Stromal cell of bone marrow (primary cell): ENCODE data around the gene ZBTB7B.
"Not testable (repeated sequence)": the region's sequence is repeated elsewhere in the genome, so short reads cannot be mapped to it uniquely, and the experiment has no call there.

Source experiments
- DNase-seq: peaks from one replicate; pipeline ENCODE4 v3.0.0-alpha.2; 2012; ENCODE audit warnings: low read depth

The ZBTB7B gene

DNA sequence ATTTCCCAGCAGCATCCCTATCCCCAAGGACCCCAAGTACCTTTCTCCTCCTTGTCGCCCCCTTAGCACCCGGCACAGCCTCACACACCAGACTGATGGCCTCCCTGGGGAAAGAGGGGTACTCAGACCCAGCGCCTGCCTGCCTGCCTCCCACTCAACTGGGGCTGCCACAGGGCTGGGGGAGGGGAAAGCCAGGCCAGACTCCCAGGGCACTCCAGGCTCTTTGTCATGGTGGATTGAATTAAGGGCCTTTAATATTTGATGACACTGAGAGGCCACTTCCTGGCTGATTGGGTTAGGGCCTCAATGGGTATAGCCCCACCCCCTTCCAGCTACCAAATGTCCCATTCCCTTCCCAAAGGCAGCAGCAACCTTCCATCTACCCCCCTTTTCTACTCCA, 33.9 kb upstream of the ZBTB7B start:
- no peak for DNase-seq

DNA sequence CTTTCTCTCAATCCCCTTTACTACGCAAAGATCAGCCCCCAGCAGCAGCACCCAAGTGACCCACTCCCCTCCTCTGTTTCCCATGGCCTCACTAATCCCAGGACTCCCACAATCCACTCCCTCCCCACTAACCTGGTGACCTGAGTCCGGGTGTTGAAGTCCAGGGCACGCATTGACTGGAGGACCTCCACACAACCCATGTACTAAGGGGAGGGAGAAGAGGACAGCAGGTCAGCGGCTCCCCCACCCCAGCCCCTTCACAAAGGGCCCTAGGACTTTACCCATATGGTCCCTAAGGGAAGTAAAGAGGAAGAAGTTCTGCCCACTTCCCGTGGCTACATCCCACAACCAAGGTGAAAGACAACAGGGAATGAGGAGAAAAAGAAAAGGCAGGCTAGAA, 33.4 kb upstream of the ZBTB7B start:
- no peak for DNase-seq

DNA sequence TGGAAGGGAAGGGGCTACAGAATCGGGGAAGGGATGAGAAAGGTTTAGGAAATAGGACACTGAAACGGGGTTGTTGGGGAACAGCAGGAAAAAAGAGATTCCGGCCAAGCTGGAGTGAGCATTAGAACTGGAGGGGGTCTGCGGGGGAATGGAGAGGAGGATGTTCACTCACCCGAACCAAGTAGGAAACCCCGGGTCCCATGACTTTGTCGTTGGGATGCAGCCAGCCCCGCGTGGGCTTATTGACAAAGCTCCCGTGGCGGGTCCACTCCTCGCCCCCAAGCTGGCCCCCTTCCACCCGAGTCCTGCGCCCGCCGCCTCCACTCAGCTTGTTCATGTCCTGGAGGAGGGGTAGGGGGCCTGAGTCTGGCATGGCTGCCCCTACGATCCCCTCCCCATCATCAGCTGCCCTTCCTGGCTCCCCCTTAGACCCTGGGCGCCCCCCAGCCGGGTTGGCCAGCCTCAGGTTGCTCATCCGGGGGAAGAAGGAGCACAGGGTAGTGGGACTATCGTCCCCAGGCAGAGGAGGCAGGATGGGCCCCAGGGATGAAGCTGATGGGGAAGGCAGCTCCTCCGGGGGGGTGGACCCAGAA, 32.6 kb upstream of the ZBTB7B start:
- no peak for DNase-seq

DNA sequence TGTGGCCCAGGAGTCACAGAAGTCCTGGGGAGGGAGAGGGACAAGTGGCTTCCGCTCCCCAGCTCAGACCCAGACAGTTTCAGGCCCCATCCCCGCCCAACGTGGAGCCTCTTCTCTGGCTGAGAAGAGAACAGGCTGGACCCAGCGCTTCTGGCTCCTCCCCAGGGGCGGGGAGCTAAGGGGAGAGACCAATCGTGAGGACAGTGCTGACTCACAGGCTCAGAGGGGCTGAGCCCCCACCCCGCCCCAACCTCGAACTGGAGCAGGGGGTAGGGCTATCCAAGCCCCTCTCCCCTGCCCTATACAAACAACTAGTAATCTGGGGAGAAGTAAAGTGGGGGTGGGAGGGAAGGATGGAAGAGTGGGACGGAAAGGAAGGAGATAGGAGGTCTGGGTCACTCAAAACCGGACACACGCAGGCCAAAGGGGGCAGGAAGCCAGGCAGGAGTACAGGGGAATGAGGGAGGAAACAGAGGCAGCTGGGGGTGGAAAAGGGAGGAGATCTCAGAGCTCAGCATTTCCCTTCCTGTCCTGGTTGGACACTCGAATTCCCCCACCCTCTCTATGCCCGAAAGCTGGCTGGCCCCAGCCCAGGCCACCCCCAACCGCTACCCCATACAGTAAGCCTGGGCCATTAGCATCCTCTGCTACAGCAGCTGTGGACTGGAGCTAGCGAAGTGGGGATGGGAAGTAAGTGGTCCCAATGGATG, 31.8 kb upstream of the ZBTB7B start, which contains the start of gene SHC1:
Gene SHC1, minus strand, starts transcription at position 117 of the 710 bp plus-strand sequence. CDS start 221 bp downstream, outside the sequence.
- peak; percentile 97 for DNase-seq

DNA sequence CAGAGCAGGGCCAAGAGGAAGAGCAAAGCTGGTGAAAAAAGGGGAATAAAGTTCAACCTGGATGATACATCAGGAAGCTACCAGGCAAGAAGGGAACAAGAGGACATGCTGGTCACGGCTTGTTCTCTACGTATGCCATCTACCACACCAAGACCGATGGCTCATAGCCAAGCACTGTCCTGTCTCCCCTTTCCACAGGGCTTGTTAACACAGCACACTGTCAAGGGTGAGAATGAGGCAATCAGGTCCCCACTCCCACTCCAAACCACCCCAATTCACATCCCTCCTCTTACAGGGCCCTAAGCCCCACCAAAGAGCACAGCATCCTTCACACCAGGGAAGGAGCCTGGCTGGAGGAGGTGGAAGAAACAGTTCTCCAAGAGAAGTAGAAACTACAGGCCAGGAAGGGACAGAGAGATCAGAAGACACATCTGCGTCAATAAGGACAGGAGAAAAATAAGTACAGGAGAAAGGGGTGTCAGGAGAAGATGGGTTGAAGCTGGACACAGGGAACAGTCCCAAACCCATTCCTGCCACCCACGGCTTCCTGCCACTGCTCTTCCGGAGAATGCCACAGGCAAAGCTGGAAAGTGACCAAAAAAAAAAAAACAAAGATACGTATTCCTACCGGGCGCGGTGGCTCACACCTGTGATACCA, 31.1 kb upstream of the ZBTB7B start:
- DNase-seq, result no peak

DNA sequence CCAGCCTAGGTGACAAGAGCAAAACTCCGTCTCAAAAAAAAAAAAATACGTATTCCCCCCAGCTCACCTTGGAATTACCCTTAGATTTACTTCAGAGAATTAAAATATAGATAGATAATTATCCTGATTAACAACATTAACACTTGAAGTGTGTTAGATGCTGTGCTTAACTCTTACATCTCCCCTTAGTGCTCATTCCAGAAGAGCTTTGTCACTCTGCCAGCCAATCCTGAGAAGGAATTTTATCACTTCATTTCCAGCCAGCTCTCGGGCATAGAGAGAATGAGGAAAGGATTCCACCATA, 30.4 kb upstream of the ZBTB7B start:
- DNase-seq, result no peak

DNA sequence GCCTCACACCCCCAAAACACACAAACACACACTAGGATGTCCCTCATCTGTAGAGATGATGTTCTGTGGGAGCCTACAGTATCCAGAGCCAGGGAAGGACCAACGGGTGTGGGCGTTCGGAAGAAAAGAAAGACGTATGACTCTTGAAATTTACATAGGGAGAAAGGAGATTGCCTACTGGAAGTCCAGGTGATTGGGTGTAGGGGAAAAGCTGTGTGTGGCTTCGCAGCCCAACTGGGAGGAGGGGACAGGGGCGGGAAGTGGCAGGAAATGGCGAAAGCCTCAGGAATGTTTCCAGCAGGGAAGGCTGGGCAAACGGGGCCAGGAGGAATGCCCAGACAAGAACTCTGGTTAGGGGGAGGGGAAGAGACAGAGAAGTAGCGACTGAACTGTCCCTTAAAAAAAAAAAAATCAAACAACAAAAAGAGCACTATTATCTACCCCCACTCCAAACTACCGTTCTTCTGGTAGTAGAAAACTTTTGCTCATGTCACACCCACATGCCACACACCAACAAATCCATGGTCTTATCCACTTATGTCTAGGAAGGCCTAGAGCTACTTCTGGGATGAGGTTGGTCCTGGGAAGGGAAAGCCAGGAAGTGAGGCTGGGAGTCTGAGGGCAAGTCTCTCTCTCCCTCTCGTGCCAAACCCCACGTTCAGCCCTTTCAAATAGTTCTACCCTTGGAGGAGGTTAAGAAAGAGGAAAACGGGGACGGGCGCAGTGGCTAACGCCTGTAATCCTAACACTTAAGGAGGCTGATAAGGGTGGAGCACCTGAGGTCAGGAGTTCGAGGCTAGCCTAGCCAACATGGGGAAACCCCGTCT, 29.9 kb upstream of the ZBTB7B start:
- DNase-seq, result peak; percentile 81

DNA sequence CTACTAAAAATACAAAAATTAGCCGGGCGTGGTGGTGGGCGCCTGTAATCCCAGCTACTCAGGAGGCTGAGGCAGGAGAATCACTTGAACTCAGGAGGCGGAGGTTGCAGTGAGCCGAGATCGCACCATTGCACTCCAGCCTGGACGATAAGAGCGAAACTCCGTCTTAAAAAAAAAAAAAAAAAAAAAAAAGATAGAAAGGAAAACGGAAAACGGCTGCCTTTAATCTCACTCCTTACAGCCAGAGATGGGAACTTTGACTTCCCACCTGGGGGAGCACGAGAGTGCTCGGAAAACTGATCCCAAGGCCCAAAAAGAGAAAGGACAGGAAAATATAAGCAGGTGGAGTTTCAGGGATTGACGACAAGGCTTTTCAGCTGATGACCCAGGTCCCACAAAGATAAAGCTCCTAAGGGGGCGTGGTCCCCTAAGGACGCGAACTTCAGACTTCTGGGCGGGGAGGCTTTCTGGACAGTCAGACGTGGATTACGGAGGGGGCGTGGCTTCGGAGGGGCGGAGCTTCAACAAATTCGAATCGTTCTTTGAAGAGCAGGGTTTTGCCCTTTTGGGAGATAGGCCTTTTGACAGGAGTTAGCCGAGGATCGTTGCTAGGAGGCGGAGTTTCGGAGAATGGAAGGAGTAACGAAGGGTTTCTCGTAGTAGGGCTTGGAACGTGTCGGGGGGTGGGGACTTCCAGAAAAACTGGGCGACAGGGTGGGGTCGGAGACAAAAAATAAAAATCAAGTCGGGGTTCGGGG, 29.1 kb upstream of the ZBTB7B start:
- peak; percentile 93 for DNase-seq

DNA sequence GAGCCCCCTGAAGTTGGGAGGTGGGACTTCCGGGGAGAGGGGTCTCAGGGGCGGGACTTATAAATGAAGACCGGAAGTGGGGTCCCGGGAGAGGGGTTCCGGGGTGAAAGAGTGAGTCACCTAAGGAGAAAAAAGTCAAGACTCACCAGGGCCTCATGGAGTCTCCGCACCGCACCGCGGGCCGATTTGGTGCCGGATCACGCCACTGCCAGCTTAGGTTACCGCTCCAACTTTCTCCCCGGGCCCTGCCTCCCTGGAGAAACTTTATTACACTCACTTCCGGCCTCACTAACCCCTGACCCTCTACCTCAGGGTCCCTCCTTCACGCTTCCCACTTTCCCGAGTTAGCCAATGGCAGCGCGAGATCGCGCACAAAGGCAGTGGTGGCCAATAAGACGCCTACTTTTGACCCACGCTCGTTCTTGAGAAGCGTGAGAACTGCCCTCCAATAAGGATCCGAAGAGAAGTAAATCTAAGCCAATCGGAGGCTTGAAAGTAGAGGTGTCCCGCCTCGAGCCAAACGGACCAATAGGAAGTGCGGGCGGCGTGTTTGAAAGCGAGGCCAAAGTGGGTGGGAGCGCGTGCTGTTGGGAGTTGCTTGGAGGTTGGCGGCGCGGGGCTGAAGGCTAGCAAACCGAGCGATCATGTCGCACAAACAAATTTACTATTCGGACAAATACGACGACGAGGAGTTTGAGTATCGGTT, 28.3 kb upstream of the ZBTB7B start, which contains the start of gene CKS1B:
Gene CKS1B, plus strand, starts transcription at position 580 of the 706 bp plus-strand sequence. Its CDS starts 65 bp downstream, at position 645.
- peak; percentile 100 for DNase-seq

DNA sequence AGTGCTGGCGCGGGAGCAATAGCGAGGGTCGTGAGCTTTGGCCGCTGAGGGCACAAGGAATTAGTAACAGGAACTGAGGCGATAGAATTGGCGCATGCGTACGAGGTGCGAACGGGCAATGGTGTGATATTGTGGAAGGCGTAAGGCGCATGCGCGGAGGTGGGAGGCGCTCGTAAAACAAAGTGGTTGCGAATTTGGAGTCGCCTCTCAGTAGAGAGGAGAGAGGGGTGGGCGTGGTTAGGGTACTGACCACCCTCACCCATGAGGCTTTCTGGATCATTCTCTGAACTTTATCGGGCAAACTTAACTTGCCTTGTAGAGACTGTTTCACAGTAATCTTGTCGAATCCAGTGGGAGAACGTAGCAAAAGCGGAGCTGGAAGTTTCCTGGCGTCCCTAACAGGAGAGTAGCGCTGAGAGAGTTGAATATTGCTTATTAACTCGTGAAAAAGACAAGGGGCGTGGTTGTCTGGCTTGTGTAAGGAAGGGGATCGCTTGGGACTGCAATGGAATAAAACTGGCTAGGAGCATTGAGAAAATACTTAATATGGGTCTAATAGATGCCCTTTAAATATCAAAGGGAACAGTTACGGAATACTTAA, 27.7 kb upstream of the ZBTB7B start:
- peak; percentile 90 for DNase-seq

DNA sequence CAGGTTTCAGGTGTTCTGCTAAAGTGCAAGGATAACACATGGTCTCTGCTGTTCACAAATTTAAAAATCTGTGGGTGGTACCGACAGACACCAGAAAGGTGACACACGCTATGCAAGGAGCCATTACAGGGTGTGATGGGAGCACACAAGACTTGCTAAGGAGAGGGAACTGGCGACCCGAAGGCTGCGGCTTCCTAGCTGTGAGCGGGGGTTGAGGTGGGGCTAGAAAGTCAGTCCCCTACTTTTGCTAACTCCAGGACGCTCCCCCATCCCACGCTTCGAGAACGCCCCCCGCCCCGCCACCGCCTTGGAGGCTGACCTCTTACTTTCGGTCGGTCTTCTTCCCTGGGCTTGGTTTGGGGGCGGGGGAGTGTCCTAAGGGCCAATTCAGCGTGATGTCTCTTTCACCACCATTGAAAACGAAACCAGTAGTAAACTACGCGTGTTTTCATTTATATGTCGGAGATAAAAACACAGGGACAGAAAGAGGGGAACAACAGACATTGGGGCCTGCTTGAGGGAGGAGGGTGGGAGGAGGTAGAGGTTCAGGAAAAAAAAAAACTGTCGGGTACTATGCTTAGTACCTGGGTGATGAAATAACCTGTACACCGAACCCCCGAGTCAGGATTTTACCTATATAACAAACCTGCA, 27.1 kb upstream of the ZBTB7B start:
- peak; percentile 52 for DNase-seq

DNA sequence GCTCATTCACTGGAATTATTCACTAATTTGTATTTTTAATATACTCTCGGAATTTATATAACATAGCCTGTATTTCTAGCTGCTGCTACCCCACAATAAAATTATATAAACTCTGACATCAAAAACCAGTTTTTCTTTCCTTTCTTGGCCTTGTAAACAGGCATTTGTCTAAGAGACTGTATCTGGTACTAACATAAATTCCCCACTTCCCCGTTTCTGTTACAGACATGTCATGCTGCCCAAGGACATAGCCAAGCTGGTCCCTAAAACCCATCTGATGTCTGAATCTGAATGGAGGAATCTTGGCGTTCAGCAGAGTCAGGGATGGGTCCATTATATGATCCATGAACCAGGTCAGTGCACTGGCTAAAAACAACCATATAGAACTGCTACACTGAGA, 24.8 kb upstream of the ZBTB7B start:
- not testable (repeated sequence) for DNase-seq

DNA sequence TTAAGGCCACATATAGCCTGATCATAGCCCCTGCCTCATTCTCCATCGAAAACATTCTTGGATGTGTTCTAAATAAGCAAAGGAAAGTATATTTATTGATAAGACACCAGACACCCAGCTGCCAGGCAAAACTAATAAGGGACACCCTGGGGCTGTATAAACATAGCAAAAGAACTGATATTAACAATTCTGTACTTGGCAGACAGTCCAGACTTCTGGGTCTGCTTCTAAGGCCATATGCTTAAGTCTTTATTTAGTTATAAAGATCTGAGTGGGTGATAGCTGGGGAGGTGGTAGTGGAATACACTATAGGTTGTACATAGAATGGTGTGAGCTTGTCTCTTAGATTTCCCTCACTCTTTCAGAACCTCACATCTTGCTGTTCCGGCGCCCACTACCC, 24.2 kb upstream of the ZBTB7B start:
- no peak for DNase-seq

DNA sequence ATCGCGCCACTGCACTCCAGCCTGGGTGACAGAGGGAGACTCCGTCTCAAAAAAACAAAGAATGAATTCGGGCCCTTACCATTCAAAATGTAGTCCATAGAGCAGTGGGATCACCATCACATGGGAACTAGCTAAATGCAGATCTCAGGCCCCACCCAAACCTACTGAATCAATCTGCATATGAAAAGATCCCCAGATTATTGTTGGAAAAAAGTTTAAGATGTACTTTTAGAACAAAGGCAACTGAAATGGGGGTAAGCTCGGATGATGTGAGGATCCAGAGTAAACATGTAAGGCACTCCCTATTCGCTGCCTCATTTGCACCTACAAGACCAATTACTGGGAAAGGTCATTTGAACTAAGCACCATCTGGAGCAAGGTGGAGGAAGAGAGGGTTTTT, 20.3 kb upstream of the ZBTB7B start:
- no peak for DNase-seq

DNA sequence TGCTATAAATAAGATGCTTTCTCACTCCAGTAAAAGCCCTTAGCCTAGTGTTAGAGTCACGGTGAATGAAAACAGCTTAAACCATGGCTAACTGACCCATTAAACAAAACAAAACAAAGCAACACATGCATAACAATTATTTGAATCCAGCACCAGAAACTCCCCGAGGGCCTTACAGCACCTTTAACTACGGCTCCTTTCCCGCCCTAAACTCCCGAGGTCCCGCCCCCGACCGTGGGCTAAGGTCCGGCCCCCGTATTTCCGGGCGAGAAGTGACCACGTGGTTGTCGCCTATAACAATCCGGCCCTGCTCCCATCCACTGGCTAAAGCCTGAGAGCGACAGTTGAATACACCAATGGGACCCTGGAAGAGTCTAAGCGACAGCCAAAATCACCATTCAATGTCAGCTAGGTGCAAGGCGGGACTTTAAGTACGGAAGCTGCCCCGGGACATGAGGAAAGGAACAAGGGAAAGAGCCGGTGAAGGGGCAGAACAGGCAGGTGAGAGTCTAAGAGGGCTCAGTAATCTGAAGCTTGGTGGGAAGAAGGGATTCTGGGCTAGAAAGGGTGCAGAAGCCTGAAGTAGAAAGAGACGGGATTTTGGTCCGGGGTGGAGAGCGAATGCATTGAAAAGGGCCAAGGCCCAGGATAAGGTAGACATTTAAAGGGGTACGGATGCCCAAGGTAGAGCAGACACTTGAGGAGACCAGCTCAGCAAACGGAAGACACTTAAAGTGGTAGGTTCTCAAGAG, 19.5 kb upstream of the ZBTB7B start, which contains the start of gene FLAD1:
Gene FLAD1, plus strand, starts transcription at position 448 of the 752 bp plus-strand sequence. CDS start 351 bp downstream, outside the sequence.
- DNase-seq, result peak; percentile 100

DNA sequence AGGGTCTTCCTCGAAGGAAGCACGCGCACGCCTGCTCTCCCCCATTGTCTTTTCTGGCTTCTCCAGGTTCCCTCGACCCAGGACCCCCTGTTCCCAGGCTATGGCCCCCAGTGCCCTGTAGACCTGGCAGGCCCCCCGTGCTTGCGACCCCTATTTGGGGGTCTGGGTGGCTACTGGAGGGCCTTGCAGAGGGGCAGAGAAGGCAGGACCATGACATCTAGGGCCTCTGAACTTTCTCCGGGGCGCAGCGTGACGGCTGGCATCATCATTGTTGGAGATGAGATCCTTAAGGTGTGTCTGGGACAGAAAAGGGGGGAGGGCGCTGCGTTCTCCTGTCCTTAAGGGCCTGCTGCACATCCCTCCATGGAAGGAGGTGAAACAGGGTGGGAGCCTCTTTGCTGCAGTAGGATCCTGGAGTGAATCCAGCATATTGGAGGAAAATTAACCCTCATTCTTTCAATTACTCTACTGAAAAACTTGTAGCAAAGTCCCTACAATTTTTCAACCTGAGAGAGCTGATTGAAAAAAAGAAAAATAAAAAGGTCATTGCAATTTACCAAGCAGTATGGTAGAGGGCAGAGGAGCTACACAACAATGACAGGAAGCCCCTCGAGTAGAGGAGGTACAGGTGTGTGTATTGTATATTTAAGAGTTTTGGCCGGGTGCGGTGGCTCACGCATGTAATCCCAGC, 18.7 kb upstream of the ZBTB7B start:
- no peak for DNase-seq

DNA sequence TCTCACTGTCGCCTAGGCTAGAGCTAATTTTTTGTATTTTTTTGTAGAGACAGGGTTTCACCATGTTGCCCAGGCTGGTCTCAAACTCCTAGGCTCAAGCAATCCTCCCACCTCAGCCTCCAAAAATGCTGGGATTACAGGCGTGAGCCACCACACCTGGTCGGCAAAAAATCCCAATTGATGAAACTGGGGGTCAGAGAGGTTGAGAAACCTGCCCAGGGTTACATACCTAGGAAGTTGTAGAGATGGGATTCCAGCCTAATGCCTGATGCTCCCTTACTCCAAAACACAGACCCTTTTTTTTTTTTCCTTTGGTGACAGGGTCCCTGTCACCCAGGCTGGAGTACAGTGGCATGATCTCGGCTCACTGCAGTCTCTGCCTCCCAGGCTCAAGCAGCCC, 15.9 kb upstream of the ZBTB7B start:
- not testable (repeated sequence) for DNase-seq

DNA sequence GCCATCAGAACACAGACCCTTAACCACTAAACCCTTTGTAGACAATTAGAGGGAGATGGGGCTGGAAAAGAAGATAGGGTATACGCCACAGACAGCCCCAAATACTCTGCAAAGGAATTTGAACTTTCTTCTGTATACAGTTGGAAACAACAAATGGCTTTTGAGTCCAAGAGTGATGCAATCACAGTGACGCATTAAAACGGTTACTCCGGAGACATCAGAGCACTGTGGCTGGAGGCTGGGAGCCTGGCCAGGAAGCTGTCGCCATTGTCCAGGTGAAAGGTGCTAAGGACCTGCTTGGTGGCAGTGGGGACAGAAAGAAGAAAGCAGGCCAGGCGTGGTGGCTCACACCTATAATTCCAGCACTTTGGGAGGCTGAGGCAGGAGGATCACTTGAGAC, 15.3 kb upstream of the ZBTB7B start:
- DNase-seq, result no peak
